Sigmoid colon (tissue), 7 donors: Measurements from ENCODE around the gene PRR20G. TPM values are rescaled to one million over a fixed set of nuclear protein-coding genes. Genes with fewer than 3 reads are reported as not detected.

Experiments used
- DNase-seq: peaks from one replicate; pipeline ENCODE4 v3.0.0-alpha.2; 2019
- H3K27ac ChIP-seq, 4 donors: fragments of 200-600 bp; sonication (generic); one replicate each; pipeline ENCODE4 v1.5.1; 2016 to 2019; ENCODE audit warnings: mild to moderate bottlenecking in 1 of 4
- H3K27me3 ChIP-seq, 3 donors: fragments of 200-600 bp; sonication (generic); one replicate each; pipeline ENCODE4 v1.5.1; 2019; ENCODE audit warnings: mild to moderate bottlenecking in 1 of 3
- H3K36me3 ChIP-seq, 4 donors: fragments of 200-600 bp; sonication (generic); one replicate each; pipeline ENCODE4 v1.5.1; 2016 to 2019
- H3K4me1 ChIP-seq, 4 donors: fragments of 200-600 bp; sonication (generic); one replicate each; pipeline ENCODE4 v1.5.1; 2017 to 2019
- H3K4me3 ChIP-seq, 4 donors: fragments of 200-600 bp; sonication (generic); one replicate each; pipeline ENCODE4 v1.5.1; 2017 to 2019; ENCODE audit warnings: mild to moderate bottlenecking in 2 of 4, moderate library complexity in 1 of 4
- H3K9me3 ChIP-seq, 4 donors: fragments of 200-600 bp in 3 of 4; sonication (generic) in 3 of 4; one replicate each; pipeline versions ENCODE4 v1.5.1 to v1.6.1; 2013 to 2019
- CTCF ChIP-seq, 4 experiments: fragments of 450-650 bp in 3 of 4; fragments of 200-600 bp in 1 of 4; IDR thresholded peaks; one replicate each; pipeline ENCODE4 v1.5.1; 2016 to 2019; ENCODE audit warnings: antibody characterized with exemption in 4 of 4, mild to moderate bottlenecking in 3 of 4, moderate library complexity in 2 of 4
- EP300 ChIP-seq, 4 donors: sonication (generic); formaldehyde crosslinking; IDR thresholded peaks; one replicate each; pipeline ENCODE4 v1.6.1; 2017; ENCODE audit warnings: antibody characterized with exemption in 4 of 4
- POLR2A ChIP-seq, 2 donors: fragments of 450-650 bp; IDR thresholded peaks; one replicate each; pipeline ENCODE4 v1.6.1; 2016; ENCODE audit warnings: antibody characterized with exemption in 2 of 2, mild to moderate bottlenecking in 2 of 2, moderate library complexity in 2 of 2
- POLR2AphosphoS5 ChIP-seq, 4 donors: sonication (generic); formaldehyde crosslinking; IDR thresholded peaks; one replicate each; pipeline ENCODE4 v1.6.1; 2017; ENCODE audit warnings: antibody characterized with exemption in 4 of 4
- WGBS, 2 donors: extraction: QIAGEN DNeasy Blood & Tissue Kit; methylation state at CpG; one replicate each; pipeline ENCODE4 v1.1.7; 2013; 5-methylcytosine and 5-hydroxymethylcytosine counted together
- intact Hi-C: fragments of 100-400 bp; cut with DNase I; formaldehyde crosslinking; loops from one replicate; pipeline ENCODE4 v1.15.1; 2023
- polyA plus RNA-seq, 3 donors: library from polyadenylated mRNA; stranded (reverse); fragments of 200-250 nt; gene quantifications; one replicate each; pipeline ENCODE4 v1.2.3, GENCODE V29; 2013
- total RNA-seq, 4 donors: library from RNA; depleted of rRNA; stranded (reverse); fragments of >200 nt; gene quantifications; one replicate each; pipeline ENCODE4 v1.1.0, GENCODE V29; 2016
- donor health status: healthy with polysubstance abuse.
- donor health status: Bipolar disorder and iron deficiency.
- donor health status: healthy.

Gene PRR20G
- total RNA-seq, result not detected
- not detected for polyA plus RNA-seq

GRCh38 chr3:127287840-127288239 is at the start of gene PRR20G:
Gene PRR20G, minus strand, starts transcription at chr3:127288046. Its CDS starts 681 bp downstream, at chr3:127287365.
- Histone ChIP-seq H3K27ac (no peak within 1 kb of the TSS), H3K9me3 (peaks cover 0 to 5% (median 0%) of the 10 kb centered on the region in 4 donors), H3K27me3 (no peaks in the 10 kb centered on the region), H3K4me3 (no peak within 1 kb of the TSS), H3K4me1 (no peaks in the 10 kb centered on the region), H3K36me3 (no peaks in the 10 kb centered on the region)
- TF ChIP-seq POLR2AphosphoS5 (IDR thresholded peaks at IDR 0.05) (no peak), EP300 (IDR thresholded peaks at IDR 0.05) (no peak), CTCF (IDR thresholded peaks at IDR 0.05) (no peak), POLR2A (IDR thresholded peaks at IDR 0.05) (no peak)
- DNase-seq, result no peak
- intact Hi-C loops, result no loop called here
- WGBS, 2 donors, result 82 to 83% methylated on average over 17 of the region's 17 CpGs

GRCh38 chr3:127337001-127337400 is 49.2 kb upstream of the PRR20G start:
- H3K4me1 ChIP-seq, result peaks cover 0 to 7% (median 0%) of the 10 kb centered on the region in 4 donors
- H3K27ac ChIP-seq, result no peak overlapping the region
- 90% methylated on average over 7 of the region's 7 CpGs for WGBS, 2 donors
- intact Hi-C loops, result no loop called here
- no peaks in the 10 kb centered on the region for H3K36me3 ChIP-seq
- H3K9me3 ChIP-seq, result peaks cover 0 to 8% (median under 1%) of the 10 kb centered on the region in 4 donors
- peaks cover 19 to 63% (median 28%) of the 10 kb centered on the region in 3 donors for H3K27me3 ChIP-seq
- DNase-seq, result no peak
- TF ChIP-seq POLR2AphosphoS5 (IDR thresholded peaks at IDR 0.05) (no peak), CTCF (IDR thresholded peaks at IDR 0.05) (no peak), POLR2A (IDR thresholded peaks at IDR 0.05) (no peak), EP300 (IDR thresholded peaks at IDR 0.05) (no peak)
- no peak overlapping the region for H3K4me3 ChIP-seq

- WGBS, 2 donors, result 74 to 77% methylated on average over 5 of the region's 5 CpGs
- Histone ChIP-seq H3K4me3 (no peak overlapping the region), H3K9me3 (peaks cover 0 to 10% (median 3%) of the 10 kb centered on the region in 4 donors), H3K27me3 (peaks cover 19 to 60% (median 28%) of the 10 kb centered on the region in 3 donors), H3K4me1 (peaks cover 0 to 7% (median 0%) of the 10 kb centered on the region in 4 donors), H3K27ac (no peak overlapping the region), H3K36me3 (no peaks in the 10 kb centered on the region)
- intact Hi-C loops, result no loop called here
- no peak for DNase-seq
- TF ChIP-seq CTCF (IDR thresholded peaks at IDR 0.05) (no peak), POLR2A (IDR thresholded peaks at IDR 0.05) (no peak), POLR2AphosphoS5 (IDR thresholded peaks at IDR 0.05) (no peak), EP300 (IDR thresholded peaks at IDR 0.05) (no peak)
Measured at GRCh38 chr3:127336101-127336500, 48.3 kb upstream of the PRR20G start.

DNA sequence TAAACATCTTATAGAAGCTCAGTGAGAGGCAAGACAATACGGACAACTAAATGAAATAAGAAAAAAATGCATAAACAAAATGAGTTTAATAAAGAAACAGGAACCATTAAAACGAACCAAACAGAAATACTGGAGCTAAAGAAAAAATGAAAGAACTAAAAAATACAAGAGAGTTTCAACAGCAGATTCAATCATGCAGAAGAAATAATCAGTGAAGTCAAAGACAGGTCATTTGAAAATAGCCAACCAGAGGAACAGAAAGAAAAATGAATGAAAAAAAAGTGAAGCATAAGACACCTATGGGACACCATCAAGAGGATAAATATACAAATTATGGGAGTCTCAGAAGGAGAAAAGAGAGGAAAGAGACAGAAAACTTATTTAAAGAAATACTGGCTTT is 42.5 kb upstream of the PRR20G start:
- 59 to 70% methylated on average over 2 of the region's 2 CpGs for WGBS, 2 donors
- Histone ChIP-seq H3K36me3 (no peaks in the 10 kb centered on the region), H3K9me3 (peaks cover 0 to 10% (median 7%) of the 10 kb centered on the region in 4 donors), H3K4me1 (no peaks in the 10 kb centered on the region), H3K27me3 (peaks cover 0 to 10% (median 0%) of the 10 kb centered on the region in 3 donors), H3K4me3 (no peak overlapping the region), H3K27ac (no peak overlapping the region)
- DNase-seq, result no peak
- intact Hi-C loops, result no loop called here
- TF ChIP-seq POLR2AphosphoS5 (IDR thresholded peaks at IDR 0.05), result no peak
- no peak for TF ChIP-seq EP300 (IDR thresholded peaks at IDR 0.05)
- no peak for TF ChIP-seq CTCF (IDR thresholded peaks at IDR 0.05)
- no peak for TF ChIP-seq POLR2A (IDR thresholded peaks at IDR 0.05)
